ENCODE measurements around the gene RPLP2. TPM values are rescaled to one million over a fixed set of nuclear protein-coding genes. Genes with fewer than 3 reads are reported as not detected.
A peak's percentile ranks its signal among the peaks of the same experiment; 100 is the strongest.

RPLP2 gene
- total and polyA plus RNA-seq, 2 experiments from 2014 or later, result 496 to 523 TPM

DNA sequence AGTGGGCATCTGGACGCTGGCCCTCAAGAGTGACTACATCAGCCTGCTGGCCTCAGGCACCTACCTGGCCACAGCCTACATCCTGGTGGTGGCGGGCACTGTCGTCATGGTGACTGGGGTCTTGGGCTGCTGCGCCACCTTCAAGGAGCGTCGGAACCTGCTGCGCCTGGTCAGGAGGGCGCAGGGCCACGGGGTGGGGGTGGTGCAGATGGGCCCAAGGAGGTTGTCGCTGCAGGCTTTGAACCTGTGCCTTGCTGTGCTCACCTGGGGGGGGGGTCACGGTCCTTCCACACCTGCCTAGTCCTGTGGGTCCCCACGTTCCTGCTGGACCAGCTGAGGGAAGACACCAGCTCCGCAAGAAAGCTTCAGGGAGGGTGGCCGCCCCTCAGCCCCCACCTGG is 26.5 kb downstream of the RPLP2 start:
- Histone ChIP-seq H3K9me3 (ENCODE audit: low read depth) (no peaks in the 10 kb centered on the region), H3K4me1 (ENCODE audit: low read depth) (peaks cover 10% of the 10 kb centered on the region), H3K36me3 (peaks cover 33% of the 10 kb centered on the region), H3K27ac (no peak overlapping the region), H3K27me3 (peaks cover 4% of the 10 kb centered on the region), H3K4me3 (no peak overlapping the region)
- DNase-seq (ENCODE audit: low read depth in 1 of 2, low spot score in 1 of 2), result no peak
- TF ChIP-seq, protein P1, sequence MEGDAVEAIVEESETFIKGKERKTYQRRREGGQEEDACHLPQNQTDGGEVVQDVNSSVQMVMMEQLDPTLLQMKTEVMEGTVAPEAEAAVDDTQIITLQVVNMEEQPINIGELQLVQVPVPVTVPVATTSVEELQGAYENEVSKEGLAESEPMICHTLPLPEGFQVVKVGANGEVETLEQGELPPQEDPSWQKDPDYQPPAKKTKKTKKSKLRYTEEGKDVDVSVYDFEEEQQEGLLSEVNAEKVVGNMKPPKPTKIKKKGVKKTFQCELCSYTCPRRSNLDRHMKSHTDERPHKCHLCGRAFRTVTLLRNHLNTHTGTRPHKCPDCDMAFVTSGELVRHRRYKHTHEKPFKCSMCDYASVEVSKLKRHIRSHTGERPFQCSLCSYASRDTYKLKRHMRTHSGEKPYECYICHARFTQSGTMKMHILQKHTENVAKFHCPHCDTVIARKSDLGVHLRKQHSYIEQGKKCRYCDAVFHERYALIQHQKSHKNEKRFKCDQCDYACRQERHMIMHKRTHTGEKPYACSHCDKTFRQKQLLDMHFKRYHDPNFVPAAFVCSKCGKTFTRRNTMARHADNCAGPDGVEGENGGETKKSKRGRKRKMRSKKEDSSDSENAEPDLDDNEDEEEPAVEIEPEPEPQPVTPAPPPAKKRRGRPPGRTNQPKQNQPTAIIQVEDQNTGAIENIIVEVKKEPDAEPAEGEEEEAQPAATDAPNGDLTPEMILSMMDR (IDR thresholded peaks at IDR 0.05; ENCODE audit: low read depth, low read length), result no peak

DNA sequence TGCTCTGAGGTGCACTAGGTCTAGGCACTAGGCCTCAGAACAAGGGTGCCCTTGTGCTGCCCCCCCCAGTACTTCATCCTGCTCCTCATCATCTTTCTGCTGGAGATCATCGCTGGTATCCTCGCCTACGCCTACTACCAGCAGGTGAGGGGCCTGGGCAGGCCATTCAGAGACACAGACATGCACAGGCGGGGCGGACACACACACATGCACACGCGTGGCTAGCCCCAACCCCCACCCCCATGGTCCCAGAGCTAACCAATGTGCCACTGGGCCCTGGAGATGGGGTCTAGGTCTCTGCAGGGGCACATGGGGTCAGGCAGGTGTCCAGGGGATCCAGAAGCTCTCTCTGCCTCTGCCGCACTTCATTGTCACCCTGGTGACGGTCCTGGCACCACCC is 26.9 kb downstream of the RPLP2 start:
- H3K27me3 ChIP-seq, result peaks cover under 1% of the 10 kb centered on the region
- H3K27ac ChIP-seq, result no peak overlapping the region

DNA sequence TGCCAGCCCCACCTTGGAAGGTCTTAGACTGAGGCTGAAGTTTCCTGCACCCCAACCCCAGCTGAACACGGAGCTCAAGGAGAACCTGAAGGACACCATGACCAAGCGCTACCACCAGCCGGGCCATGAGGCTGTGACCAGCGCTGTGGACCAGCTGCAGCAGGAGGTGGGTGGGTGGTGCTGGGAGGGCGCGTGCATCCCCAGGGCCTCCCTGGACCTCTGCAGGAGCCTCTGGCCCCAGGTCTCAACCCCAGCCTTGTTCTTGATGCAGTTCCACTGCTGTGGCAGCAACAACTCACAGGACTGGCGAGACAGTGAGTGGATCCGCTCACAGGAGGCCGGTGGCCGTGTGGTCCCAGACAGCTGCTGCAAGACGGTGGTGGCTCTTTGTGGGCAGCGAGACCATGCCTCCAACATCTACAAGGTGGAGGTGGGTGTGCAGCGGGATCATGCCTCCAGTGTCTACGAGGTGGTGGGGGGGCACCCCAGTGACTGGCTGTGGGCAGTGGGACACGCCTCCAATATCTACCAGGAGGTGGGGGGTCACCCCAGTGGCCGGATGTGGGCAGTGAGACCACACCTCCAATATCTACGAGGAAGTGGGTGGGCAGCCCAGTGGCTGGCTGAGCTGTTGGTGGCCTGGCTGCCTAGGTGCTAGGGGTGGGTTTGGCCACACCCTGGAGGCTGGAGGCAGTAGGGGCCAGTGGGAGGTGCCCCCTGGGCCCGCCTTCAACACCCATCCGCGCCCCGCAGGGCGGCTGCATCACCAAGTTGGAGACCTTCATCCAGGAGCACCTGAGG is 27.6 kb downstream of the RPLP2 start:
- DNase-seq (ENCODE audit: low read depth in 1 of 2, low spot score in 1 of 2), result no peak
- no peak overlapping the region for H3K4me3 ChIP-seq
- TF ChIP-seq, protein P1 (IDR thresholded peaks at IDR 0.05; ENCODE audit: low read depth, low read length), result no peak
- H3K9me3 ChIP-seq (ENCODE audit: low read depth), result no peaks in the 10 kb centered on the region
- H3K27ac ChIP-seq, result no peak overlapping the region
- peaks cover 13% of the 10 kb centered on the region for H3K4me1 ChIP-seq (ENCODE audit: low read depth)
- no peaks in the 10 kb centered on the region for H3K27me3 ChIP-seq
- H3K36me3 ChIP-seq, result peaks cover 33% of the 10 kb centered on the region

More for the DNA sequence above, 26.9 kb downstream of the RPLP2 start:
- DNase-seq (ENCODE audit: low read depth in 1 of 2, low spot score in 1 of 2), result no peak
- Histone ChIP-seq H3K4me3 (no peak overlapping the region), H3K9me3 (ENCODE audit: low read depth) (no peaks in the 10 kb centered on the region), H3K36me3 (peaks cover 33% of the 10 kb centered on the region), H3K4me1 (ENCODE audit: low read depth) (peaks cover 12% of the 10 kb centered on the region)
- TF ChIP-seq, protein P1 (IDR thresholded peaks at IDR 0.05; ENCODE audit: low read depth, low read length), result no peak

DNA sequence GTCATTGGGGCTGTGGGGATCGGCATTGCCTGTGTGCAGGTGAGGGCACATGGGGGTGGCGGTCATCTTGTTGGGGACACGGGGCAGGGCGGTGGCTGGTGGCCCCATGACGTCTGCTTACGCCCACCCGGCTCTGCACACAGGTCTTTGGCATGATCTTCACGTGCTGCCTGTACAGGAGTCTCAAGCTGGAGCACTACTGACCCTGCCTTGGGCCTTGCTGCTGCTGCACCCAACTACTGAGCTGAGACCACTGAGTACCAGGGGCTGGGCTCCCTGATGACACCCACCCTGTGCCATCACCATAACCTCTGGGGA is 28.2 kb downstream of the RPLP2 start:
- Histone ChIP-seq H3K9me3 (ENCODE audit: low read depth) (no peaks in the 10 kb centered on the region), H3K4me3 (no peak overlapping the region), H3K27ac (no peak overlapping the region), H3K4me1 (ENCODE audit: low read depth) (peaks cover 13% of the 10 kb centered on the region), H3K27me3 (no peaks in the 10 kb centered on the region), H3K36me3 (peaks cover 33% of the 10 kb centered on the region)
- DNase-seq (ENCODE audit: low read depth in 1 of 2, low spot score in 1 of 2), result no peak
- TF ChIP-seq, protein P1 (IDR thresholded peaks at IDR 0.05; ENCODE audit: low read depth, low read length), result no peak

DNA sequence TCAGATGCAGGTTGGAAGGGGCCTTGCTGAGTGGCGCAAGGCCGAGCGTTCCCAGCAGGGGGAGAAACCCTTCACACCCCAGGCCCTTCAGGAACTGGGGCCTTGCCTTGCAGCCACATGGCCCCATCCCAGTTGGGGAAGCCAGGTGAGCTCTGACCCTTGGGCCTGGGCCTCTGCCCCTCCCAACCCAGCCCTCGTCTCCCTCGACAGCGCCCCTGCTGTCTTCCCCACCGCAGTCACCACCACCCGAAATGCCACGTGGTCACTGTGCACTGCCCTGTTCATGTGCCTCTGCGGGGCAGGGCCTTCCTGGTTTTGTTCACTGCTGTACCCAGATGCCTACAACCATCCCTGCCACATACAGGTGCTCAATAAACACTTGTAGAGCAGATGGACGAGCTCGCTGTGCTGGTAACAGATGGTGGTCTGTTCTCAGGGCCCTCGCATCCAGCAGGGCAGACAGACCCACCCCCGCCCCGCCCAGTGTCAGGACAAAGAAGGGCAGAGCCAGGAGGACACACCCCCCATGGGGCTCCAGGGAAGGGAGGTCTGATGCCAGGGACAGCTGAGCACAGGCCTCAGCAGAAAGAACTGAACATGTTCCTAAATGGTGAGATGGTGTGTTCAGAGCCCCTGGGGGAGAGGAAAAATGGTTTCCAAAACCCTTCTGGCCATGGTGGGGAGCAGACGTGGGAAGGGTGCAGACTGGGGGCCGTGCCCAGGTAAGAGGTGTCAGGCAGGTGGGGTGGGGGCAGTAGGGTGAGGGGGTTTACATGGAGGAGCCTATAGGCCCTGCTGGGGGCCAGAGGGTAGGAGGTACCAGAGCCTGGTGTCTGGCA is 28.9 kb downstream of the RPLP2 start:
- peaks cover 33% of the 10 kb centered on the region for H3K36me3 ChIP-seq
- no peaks in the 10 kb centered on the region for H3K27me3 ChIP-seq
- H3K27ac ChIP-seq, result peak overlapping the region; percentile 54
- no peak overlapping the region for H3K4me3 ChIP-seq
- TF ChIP-seq, protein P1 (IDR thresholded peaks at IDR 0.05; ENCODE audit: low read depth, low read length), result peak; percentile 28
- H3K9me3 ChIP-seq (ENCODE audit: low read depth), result no peaks in the 10 kb centered on the region
- peaks cover 15% of the 10 kb centered on the region for H3K4me1 ChIP-seq (ENCODE audit: low read depth)
- peak in 1 of 2 donors; percentile 46 for DNase-seq (ENCODE audit: low read depth in 1 of 2, low spot score in 1 of 2)
